Measurements from ENCODE around the gene TLR5.

Gene TLR5

DNA sequence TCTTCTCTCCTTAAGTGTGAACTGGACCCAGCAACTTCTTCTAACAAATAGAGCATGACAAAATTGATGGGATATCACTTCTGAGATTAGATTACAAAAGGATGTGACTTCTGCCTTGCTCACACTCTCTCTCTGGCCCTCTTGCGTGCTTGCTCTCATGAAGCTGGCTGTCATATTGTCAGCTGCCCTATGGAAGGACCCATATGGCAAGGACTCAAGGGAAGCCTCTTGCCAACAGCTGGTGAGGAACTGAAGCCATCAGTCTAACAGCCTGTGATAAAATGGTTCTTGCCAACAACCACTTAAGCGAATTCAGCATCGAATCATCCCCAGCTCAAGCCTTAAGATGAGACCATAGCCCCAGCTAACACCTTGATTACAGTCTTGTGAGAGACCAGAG lies 4.8 kb upstream of the TLR5 start:
- no peak for DNase-seq

DNA sequence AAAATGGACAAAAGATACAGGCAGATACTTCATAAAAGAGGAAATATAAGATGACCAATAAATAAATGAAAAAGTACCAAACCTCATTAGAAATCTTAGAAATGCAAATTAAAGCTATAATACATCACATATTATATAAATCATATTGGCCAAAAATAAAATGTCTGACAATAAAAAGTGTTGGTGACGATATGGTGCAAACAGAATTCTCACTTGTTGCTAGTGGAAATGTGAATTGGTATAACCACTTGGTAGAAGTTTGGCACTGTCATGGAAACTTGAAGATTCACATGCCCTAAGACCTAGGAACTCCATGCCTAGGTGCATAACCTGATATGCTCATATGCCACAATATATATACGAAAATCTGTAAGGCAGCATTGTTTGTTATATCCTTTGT lies 4.4 kb upstream of the TLR5 start:
- DNase-seq: no peak

DNA sequence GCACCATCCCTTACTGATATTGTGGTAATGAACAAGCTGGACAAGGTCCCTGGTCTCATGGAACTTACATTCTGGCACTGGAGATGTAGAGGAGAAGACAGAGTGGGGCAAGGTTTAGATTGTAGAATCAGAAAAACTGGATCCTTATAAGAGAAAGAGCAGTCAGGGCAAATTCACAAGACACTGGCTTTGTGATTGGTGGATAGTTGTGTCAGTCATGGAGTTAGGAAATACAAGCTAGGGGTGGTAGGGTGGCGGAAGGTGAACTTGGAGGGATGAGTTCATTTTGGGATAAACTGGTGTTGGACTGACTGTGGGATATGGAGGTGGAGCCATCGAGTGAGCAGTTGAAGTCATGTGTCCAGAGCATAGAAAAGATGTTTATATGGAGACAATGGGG lies 3.7 kb upstream of the TLR5 start:
- no peak for DNase-seq

DNA sequence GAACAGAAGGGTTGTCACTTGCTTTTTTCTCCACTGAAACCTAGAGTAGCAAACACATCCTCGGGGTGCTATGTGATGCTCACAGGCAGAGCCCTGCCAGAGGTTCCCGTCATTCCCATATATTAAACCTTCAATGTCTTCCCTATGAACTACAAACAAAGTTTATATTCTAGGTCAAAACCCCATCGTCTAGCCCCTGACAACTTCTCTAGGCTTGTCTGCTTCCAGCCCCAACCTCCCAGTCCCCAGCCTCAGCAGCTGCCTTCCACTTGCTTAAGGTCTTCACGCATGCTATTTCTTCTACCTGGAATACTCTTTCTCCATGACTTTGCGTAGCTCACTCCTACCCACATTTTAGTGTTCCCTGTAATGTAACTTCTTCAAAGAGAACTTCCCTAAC lies 1.9 kb upstream of the TLR5 start:
- no peak for DNase-seq

DNA sequence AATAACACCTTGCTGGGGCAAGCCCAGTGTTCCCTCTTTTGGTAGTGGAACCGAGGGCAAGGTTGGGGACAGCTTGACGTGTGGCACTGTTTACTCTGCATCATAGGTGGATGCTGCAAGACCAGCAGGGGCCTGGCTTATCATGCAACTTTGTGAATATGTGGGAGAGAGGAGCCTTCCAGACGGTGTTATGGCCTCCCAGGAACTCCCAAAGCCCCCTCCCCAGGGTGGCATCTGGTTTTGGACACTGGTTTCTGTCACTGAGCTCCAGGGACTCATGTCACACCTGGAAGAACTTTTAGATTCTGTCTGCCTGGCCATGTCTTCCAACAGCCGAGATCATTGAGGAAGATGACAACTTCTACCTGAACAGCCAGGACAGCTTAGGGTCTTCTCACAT lies 1.4 kb upstream of the TLR5 start:
- DNase-seq: no peak

DNA sequence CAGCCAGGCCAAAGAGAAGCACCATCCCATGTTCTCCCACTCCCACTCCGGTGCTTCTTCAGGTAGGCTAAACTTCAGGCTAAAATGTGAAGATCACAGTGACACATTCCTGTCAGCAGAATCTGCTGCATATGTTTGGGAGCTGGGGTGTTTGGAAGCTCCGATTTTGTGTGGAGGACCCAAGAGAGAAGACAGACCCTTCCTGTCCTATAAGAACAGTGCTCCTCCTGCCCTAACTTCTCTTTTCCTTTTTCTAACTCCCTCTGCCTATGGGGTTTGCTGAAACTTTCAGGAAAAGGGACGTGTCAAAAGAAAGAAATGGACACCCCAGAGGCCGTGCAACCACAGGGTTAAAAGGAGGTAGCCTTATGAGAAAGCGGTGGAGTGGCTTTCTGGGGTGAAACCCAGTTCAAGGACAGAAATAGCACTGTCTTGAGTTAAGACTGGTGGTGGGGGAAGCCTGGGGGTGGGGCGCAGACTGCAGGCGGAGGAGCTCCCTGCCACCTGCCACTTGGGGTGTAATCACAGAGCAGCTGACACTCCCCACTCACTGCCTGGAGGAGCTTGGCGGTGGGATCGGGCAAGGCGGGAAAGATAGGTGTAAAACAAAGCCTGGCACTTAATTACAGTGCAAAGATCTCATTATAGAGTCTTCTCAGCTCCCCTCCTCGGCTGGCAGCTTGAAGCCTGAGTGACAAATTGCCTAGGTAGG lies 645 bp upstream of the TLR5 start:
- DNase-seq: no peak

DNA sequence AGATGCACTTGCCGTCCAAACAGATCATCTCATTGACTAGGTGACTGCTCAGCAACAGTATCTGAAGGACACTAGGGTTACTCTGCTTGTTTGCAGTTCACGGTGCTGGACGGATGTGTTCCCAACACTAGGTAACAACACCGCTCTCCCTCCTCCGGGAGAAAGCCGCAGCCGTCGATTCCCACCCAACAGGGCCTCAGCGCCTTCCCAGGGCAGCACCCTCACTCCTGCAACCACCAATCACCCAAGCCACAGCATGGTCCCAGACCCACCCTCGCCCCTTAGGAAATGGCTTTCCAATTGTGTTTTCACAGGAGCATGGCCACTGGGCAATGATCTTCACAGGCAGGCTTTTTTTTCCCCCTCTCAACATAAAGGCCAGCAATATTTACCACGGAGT lies 779 bp downstream of the TLR5 start:
- no peak for DNase-seq

DNA sequence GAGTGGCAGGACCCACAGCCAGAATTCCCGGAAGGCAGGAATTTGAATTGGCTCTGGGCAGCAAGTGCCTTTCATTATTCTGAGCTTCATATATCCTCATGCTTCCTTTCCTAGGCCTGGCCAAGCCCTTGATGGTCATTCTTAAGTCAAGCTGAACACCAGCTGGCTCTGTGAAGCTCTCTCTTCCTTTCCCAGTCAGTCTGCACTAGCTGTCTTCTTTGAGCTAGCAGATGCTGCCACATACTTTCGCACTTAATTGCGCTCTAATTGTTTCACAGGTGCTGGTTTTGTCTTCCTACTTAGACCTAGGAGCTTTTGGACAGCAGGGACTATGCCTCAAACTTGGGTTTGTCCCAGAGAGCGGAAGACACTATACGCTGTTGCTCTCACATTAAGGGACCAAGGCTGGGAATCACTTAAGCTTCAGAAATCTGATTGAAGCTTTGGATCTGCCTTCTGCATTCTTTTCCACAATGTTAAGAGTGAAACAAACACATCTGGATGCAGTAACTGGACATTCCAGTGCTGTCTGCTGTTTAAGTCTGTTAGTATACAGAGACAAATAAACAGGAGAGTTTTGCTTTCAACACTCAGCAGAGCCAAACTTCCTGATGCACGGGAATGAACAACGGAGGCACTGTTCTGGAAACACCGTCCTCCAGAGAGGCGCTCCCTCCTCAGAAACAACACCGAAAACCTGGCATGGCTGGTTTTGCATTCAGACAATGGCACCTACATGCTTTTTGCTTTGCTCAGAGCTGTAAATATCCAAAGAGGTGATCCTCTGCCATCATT lies 2.2 kb downstream of the TLR5 start:
- peak; percentile 13 for DNase-seq

DNA sequence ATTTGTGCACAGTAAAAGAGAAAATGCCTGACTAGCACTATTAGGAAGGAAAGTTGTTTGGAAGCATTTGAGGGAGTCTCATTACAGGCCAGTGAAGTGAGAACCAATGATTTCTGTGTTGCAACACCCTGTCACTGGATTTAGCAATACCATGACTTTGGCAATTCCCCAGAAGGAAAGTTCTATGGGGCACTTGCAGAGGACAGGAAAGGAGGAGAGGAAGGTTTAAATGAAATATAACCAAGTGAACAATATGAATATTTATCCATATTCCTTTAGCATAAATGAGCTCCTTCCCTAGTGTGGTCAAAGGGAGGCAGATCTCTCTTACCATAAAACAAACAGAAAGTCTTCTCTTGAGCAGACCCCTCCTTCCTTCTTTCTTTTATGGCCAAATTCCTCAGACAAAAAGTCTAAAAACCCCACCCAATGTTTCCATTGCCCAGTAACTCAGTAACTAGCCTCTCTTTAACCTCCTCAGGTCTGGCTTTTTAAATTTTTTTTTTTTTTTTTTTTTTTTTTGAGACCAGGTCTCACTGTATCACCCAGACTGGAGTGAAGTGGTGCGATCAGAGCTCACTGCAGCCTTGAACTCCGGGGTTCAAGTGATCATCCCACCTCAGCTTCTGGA lies 5.5 kb downstream of the TLR5 start:
- no peak for DNase-seq

DNA sequence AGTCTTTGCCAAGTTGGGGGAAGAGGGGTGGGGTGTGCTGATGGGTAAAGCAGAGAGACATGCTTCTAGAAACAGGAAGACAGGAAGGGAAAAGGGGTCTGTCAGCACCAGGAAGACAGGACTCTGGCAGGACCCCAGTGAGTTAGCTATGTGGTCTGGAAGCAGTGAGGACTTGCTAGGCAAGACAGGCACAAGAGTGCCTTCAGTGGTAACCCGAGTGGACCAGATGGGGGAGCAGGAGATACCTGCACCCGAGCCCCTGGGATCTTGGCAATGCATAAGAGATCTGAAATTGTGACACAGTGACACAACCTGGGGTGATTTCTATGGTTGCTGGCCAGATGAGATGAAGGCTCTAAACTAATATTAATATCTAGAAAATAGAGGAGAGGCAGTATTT lies 7.0 kb downstream of the TLR5 start:
- no peak for DNase-seq

DNA sequence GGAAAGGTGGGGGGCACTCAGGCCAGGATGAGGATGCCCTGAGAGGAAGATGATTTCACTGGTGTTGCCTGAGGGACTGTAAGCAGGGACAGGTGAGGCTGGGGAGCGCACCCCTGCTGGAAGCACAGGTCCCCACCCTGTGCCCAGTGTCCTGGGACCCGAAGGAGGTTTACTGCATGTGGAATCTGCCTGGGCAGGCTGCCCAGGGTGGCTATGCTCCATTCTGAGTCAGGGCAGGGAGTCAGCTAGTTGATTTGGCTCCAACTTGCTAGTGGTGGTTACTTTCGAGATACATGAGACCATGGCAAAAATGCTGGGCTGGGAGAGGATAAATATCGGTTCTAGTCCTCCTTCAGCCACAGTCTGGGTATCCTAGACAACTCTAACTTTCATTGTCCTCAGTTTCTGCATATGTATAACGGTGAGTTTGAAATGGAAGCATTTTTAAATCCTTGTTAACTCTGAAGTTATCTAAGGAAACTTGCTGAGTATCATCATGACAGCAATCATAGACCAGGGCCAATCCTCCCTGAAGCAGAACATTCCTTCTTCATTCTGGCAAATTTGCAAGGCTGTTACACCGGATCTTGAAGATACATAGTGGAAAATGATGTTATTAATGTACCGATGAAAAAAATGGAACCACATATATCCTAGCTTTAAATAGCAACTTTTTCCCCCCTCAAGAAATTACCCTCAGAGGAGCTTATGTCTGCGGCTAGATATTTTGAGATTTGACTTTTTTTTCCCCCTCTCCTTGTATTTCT lies 7.7 kb downstream of the TLR5 start:
- DNase-seq: no peak

DNA sequence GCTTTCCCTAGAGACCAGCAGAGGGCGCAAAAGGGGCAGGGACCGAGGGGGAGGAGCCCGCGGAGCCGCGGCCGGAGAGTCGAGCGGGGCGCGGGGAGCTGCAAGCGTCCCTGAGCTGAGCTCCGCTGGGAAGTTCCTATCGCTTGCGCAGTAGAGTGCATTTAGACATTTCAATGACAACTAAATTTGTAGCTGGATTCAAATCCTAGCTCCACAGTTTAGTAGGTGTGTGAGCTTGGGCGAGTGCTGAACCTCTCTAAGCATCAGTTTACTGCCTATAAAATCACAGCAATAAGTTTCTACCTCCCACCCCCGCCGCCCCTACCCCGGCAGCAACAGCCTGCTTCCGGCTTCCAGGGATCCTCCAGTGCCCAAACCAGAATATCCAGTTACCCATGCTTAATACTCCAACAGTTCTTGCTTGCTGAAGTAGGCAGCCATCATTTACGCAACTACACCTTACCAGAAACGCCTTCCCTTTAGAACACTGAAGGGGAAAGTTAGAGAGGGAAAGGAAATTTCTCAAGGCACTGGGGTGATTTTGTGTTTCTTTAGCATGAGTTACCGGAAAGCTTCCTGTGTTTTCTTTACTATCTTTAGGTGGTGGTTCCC lies 9.1 kb downstream of the TLR5 start:
- DNase-seq: peak; percentile 93

DNA sequence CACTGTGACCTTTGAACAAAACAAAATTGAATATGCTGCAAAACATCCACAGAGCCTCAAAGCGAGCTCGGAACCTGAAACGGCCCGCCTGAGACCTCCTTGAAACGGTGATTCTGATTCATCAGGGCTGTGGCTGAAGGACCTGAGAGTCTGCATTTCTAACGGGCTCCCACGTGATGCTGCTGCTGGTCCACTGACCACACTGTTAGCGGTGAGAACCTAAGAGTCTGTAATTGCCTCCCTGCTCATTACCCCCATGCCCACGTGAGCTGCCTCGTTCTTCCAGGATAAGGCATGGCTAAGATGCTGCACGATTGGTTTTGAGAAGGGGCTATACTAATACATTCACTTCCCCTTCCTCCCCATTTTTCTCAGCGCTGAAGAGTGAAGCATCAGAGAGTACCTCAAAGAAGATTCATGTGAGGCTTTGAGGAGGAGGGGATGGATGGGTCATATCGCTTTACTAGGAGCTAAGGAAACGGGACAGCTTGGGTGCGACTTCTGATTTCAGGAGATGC lies 9.7 kb downstream of the TLR5 start:
- no peak for DNase-seq

DNA sequence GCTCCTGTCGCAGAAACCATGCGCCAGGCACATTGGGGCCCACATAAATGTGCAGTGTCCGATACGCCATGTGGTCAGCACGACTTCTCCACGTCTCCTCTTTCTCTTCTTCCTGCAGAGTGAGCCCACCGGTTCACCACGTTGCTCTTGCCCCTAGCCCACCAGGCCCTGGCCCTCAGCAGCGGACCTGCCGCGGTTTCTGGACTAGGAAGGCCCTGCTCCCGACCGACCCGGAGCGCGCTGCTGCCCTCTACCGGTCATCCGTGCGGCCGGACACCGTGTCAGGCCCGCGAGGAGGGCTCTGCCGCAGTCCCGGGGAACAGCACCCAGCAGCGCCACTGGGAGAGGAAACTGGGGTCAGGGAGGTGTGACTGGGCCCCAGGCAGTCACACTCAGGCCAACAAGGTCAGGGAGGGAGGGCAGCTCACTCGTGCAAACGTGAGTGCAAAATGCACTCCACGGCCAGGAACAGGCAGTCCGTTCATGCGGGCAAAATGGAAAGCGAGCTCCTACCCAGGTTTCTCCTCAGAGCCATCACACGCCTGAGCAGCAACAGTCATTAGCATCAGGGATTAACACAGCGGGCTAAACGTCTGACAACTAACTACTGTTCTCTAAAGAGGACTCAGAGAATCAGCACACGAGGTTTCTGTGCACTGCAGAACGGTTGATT lies 13.7 kb downstream of the TLR5 start:
- peak; percentile 35 for DNase-seq

DNA sequence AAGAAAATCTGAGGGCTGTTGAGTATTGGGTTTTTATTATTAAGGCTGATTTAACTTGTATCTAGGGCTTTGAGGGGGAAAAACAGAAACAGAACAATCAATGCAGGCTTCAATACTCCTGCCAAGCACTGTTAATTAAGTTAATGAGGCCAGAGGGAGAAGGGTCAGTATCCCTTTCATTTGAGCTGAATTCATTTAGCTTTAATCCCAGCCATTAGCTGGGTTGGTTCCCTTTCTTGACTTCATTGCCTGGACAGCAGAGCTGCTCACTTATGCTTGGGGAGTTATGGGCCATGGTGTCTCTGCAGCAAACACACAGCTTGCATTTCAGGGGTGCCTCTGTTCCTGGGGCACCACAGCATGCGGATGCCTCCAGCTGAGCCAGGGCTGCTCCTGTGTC lies 16.3 kb downstream of the TLR5 start:
- no peak for DNase-seq

DNA sequence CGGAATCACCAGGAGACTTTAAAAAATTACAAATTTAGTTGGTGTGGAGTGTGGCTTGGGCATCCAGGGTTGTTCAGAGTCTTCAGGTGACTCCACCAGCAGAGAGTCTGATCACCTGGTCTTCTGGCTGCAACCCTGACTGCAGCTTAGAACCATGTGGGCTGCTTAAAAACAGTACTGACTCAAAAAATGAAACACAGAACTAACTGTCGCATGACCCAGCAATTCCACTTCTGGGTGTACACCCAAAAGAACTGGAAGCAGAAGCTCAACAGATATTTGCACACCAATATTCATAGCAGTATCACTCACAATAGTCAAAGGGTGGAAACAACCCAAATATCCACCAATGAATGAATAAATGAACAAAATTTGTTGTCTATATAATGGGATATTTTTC lies 17.3 kb downstream of the TLR5 start:
- no peak for DNase-seq

DNA sequence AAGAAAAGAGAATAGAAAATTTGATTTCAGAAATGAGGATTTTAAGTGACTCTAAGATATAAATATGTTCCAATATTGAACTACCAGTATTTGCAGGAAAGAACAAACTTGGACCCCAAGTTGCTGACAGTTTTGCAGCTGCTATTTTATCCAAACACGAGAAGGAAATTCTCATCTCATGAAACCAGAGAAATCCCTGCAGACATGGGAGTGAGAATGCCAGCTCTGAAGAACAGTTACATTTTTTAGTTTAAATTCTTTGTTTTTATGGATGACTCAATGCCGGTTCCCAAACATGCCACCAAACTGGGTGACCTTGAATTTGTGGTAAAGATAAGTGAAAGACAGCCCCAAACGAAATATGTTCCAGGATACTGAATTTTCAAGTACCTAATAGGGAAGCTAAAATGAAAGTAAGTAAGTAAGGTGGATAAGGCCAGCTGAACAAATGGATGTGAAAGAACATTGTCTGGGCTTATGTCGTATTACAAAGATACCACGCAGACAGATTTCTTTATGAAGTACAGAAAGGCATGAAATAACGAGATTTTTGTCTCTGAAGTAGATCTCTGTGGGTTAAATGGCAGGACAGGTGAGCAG lies 19.9 kb downstream of the TLR5 start:
- no peak for DNase-seq

DNA sequence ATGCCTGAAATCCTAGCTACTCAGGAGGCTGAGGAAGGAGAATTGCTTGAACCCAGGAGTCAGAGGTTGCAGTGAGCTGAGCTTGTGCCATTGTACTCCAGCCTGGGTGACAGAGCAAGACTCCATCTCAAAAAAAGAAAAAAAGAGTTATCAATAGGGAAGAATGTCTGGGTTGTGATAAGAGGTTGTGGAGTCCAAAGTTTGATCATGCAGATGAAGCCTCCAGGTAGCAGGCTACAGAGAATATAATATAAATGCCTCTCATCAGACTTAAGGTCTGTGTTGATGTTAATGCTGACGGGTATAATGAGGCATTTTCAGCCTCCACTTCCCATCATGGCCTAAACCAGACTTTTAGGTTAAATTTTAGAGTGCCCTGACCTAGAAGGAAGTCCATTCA lies 24.6 kb downstream of the TLR5 start:
- DNase-seq: no peak

DNA sequence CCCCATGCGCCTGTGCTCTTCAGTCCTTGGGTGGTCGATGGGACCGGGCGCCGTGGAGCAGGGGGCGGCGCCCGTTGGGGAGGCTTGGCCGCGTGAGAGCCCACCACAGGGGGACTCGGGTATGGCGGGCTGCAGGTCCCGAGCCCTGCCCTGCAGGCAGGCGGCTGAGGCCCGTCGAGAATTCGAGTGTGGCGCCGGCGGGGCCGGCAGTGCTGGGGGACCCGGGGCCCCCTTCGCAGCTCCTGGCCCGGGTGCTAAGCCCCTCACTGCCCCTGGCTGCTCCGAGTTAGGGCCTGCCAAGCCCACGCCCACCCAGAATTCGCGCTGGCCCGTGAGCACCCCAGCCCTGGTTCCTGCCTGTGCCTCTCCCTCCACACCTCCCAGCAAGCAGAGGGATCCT lies 26.1 kb downstream of the TLR5 start:
- no peak for DNase-seq

DNA sequence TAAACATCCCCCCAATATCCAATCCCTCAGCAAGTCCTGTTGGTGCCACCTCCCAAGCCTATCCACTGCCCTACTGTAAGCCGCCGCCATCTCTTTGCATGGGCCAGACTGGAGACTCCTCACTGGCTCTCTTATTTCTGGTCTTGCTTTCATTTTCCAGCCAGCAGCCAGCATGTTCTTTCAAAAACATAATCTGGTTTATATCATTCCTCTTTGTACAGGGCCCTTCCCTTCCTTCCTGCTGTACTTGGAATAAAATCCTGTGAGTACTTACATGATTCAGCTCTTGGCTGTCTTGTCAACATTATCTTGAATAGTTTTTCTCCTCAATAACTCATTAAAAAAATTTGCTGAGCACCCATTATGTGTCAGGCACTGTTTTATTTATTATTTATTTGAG lies 28.2 kb downstream of the TLR5 start:
- no peak for DNase-seq

DNA sequence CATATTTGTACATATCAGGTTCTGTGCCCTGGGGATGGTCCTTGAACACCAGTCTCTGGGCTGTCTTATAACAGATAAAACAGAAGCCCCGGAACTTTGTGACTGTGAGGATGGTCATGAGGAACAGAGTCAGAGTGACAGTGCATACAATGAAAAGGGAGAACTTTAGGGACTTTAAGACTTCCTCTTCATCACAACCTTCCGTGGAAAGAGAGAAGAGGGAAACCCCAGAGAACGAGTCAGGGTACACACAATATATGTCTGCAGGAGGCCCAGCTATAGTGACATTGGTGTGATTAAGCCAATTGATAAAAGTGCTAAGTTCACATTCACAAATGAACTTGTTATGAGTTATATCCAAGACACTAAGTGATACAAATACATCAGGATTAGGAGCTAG lies 32.1 kb downstream of the TLR5 start:
- no peak for DNase-seq

DNA sequence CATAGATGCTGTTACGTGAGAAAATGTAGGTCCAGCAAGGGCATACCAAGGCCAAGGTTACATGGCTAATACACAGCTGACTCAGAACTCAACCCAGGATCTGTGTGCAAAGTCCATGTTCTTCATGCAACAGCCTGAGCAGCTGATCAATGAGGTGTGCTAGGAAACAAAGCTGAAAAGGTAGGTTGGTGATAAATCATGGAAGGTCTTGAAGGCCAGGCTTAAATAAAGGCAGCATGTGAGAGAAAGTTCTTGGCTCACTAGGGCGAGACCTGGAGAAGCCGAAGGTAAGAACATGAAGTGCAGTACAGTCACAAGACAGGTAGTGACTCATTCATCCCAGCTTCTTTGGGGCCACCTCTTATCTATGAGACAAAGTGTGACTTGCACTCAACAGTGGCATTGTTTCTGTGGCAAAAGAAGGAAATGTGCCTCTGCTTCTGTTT lies 33.4 kb downstream of the TLR5 start:
- no peak for DNase-seq
